Neuronal stem cell (in vitro differentiated cells): ENCODE results near the gene SNAPC2.
A peak's percentile ranks its signal among the peaks of the same experiment; 100 is the strongest.

Source experiments
- DNase-seq: peaks from one replicate; pipeline ENCODE4 v3.0.0-alpha.2; 2013; ENCODE audit warnings: low spot score
- H2AFZ ChIP-seq: one replicate; pipeline ENCODE4 v1.6.1; 2013; ENCODE audit warnings: mild to moderate bottlenecking, low read length, inconsistent platforms
- H2AK5ac ChIP-seq: 2 replicates; pipeline ENCODE4 v1.6.1; 2013; ENCODE audit warnings: low read depth, mild to moderate bottlenecking, inconsistent platforms, low read length, moderate library complexity, mixed read lengths
- H2BK120ac ChIP-seq: 2 replicates; pipeline ENCODE4 v1.6.1; 2013; ENCODE audit warnings: low read depth, mild to moderate bottlenecking, inconsistent platforms, low read length, moderate library complexity, mixed read lengths
- H2BK12ac ChIP-seq: one replicate; pipeline ENCODE4 v1.6.1; 2013; ENCODE audit warnings: low read length, inconsistent platforms
- H2BK15ac ChIP-seq: 2 replicates; pipeline ENCODE4 v1.6.1; 2013; ENCODE audit warnings: mild to moderate bottlenecking, low read length, inconsistent platforms, mixed read lengths
- H2BK5ac ChIP-seq: one replicate; pipeline ENCODE4 v1.6.1; 2013; ENCODE audit warnings: inconsistent platforms, mild to moderate bottlenecking, low read length, moderate library complexity
- H3K14ac ChIP-seq: one replicate; pipeline ENCODE4 v1.6.1; 2013; ENCODE audit warnings: low read length, inconsistent platforms
- H3K18ac ChIP-seq: 2 replicates; pipeline ENCODE4 v1.6.1; 2013; ENCODE audit warnings: low read length, inconsistent platforms
- H3K23ac ChIP-seq: 2 replicates; pipeline ENCODE4 v1.6.1; 2013; ENCODE audit warnings: low read depth, mild to moderate bottlenecking, mixed read lengths, low read length, inconsistent platforms; ENCODE audit not compliant: poor library complexity
- H3K27ac ChIP-seq: replicated peaks from 3 replicates; pipeline ENCODE4 v1.5.1; 2013; ENCODE audit warnings: low read length, inconsistent platforms
- H3K27me3 ChIP-seq, 3 experiments: 2 replicates each; pipeline ENCODE4 v1.6.1; 2013; ENCODE audit warnings: low read length in 3 of 3, mild to moderate bottlenecking in 2 of 3, inconsistent platforms in 1 of 3, low read depth in 1 of 3, mixed read lengths in 1 of 3, moderate library complexity in 1 of 3; ENCODE audit not compliant: control insufficient read depth in 3 of 3, insufficient read depth in 3 of 3
- H3K36me3 ChIP-seq, 2 donors: replicated peaks in 1 of 2; 2 replicates each; pipeline ENCODE4 v1.6.1; 2013; ENCODE audit warnings: low read length in 2 of 2; ENCODE audit not compliant: control insufficient read depth in 2 of 2, insufficient read depth in 2 of 2
- H3K4ac ChIP-seq: 2 replicates; pipeline ENCODE4 v1.6.1; 2013; ENCODE audit warnings: inconsistent platforms, mild to moderate bottlenecking, low read length, moderate library complexity
- H3K4me1 ChIP-seq, 2 donors: 1 replicate in 1 of 2; 2 replicates in 1 of 2; pipeline ENCODE4 v1.6.1; 2013; ENCODE audit warnings: low read length in 2 of 2, low read depth in 1 of 2; ENCODE audit not compliant: control insufficient read depth in 2 of 2, insufficient read depth in 1 of 2
- H3K4me2 ChIP-seq: one replicate; pipeline ENCODE4 v1.6.1; 2013; ENCODE audit warnings: mild to moderate bottlenecking, low read length, inconsistent platforms; ENCODE audit not compliant: insufficient read depth, poor library complexity, severe bottlenecking
- H3K4me3 ChIP-seq, 2 donors: 2 replicates each; pipeline ENCODE4 v1.5.1; 2013; ENCODE audit warnings: low read length in 2 of 2, mild to moderate bottlenecking in 2 of 2, inconsistent platforms in 1 of 2, moderate library complexity in 1 of 2
- H3K79me1 ChIP-seq: one replicate; pipeline ENCODE4 v1.6.1; 2013; ENCODE audit warnings: low read depth, mild to moderate bottlenecking, inconsistent platforms, low read length, moderate library complexity
- H3K9ac ChIP-seq: one replicate; pipeline ENCODE4 v1.6.1; 2013; ENCODE audit warnings: mild to moderate bottlenecking, low read depth, low read length, inconsistent platforms; ENCODE audit not compliant: poor library complexity
- H3K9me3 ChIP-seq, 2 donors: replicated peaks in 1 of 2; 2 replicates each; pipeline versions ENCODE3 to v1.6.1; 2013; ENCODE audit warnings: low read length in 2 of 2, mild to moderate bottlenecking in 2 of 2, inconsistent platforms in 1 of 2, low read depth in 1 of 2, mixed read lengths in 1 of 2, moderate library complexity in 1 of 2; ENCODE audit not compliant: control insufficient read depth in 2 of 2, insufficient read depth in 1 of 2
- H4K8ac ChIP-seq: one replicate; pipeline ENCODE4 v1.6.1; 2013; ENCODE audit warnings: low read depth, mild to moderate bottlenecking, inconsistent platforms, low read length, moderate library complexity
- H4K91ac ChIP-seq: one replicate; pipeline ENCODE4 v1.6.1; 2013; ENCODE audit warnings: low read length, low read depth, mild to moderate bottlenecking, inconsistent platforms; ENCODE audit not compliant: poor library complexity
- WGBS, 2 donors: extraction: QIAGEN DNeasy Blood & Tissue Kit; methylation state at CpG; one replicate each; pipeline ENCODE4 v1.1.7; 2013; ENCODE audit warnings: missing lambda C conversion rate in 2 of 2, mixed read lengths in 1 of 2; ENCODE audit not compliant: insufficient read length in 2 of 2, insufficient replicate concordance in 1 of 2; ENCODE audit errors: extremely low coverage in 2 of 2; 5-methylcytosine and 5-hydroxymethylcytosine counted together

The SNAPC2 gene

GRCh38 chr19:7907544-7907943 lies 12.6 kb upstream of the SNAPC2 start:
- no peak overlapping the region for H3K27ac ChIP-seq
- H3K9ac ChIP-seq = peak overlapping the region; percentile 72
- H3K36me3 ChIP-seq = peaks cover 23 to 48% of the 10 kb centered on the region in 2 donors

GRCh38 chr19:7908078-7908699 lies 11.9 kb upstream of the SNAPC2 start:
- no peaks in the 10 kb centered on the region for H3K27me3 ChIP-seq
- no peak overlapping the region for H3K4me2 ChIP-seq
- H2BK5ac ChIP-seq = no peak overlapping the region
- H3K27ac ChIP-seq = no peak overlapping the region
- peaks cover 7 to 11% of the 10 kb centered on the region in 2 donors for H3K4me1 ChIP-seq
- peak overlapping the region; percentile 43 for H3K23ac ChIP-seq
- H2BK12ac ChIP-seq = peak overlapping the region; percentile 41
- H2BK120ac ChIP-seq = peak overlapping the region; percentile 87
- H3K9ac ChIP-seq = no peak overlapping the region
- H4K91ac ChIP-seq = no peak overlapping the region
- no peak overlapping the region for H3K18ac ChIP-seq
- no peak overlapping the region for H3K4me3 ChIP-seq
- H3K14ac ChIP-seq = peak overlapping the region; percentile 9
- no peak overlapping the region for H2BK15ac ChIP-seq
- H4K8ac ChIP-seq = no peak overlapping the region
- DNase-seq = no peak
- H3K36me3 ChIP-seq = peaks cover 27 to 52% of the 10 kb centered on the region in 2 donors
- no peak overlapping the region for H3K4ac ChIP-seq
- no peaks in the 10 kb centered on the region for H3K9me3 ChIP-seq
- H2AK5ac ChIP-seq = no peak overlapping the region
- H3K79me1 ChIP-seq = peaks cover 27% of the 10 kb centered on the region
- no peak overlapping the region for H2AFZ ChIP-seq
- WGBS, 2 donors = no CpG with 5 or more reads among the region's 14 CpGs

More at GRCh38 chr19:7907544-7907943, 12.6 kb upstream of the SNAPC2 start:
- Histone ChIP-seq H4K91ac (peak overlapping the region; percentile 30), H3K27me3 (peaks cover 0 to 2% (median 0%) of the 10 kb centered on the region in 3 experiments), H3K4ac (no peak overlapping the region), H4K8ac (no peak overlapping the region), H3K4me1 (peaks cover 13% of the 10 kb centered on the region in 2 donors), H2BK120ac (no peak overlapping the region), H2BK12ac (peak overlapping the region; percentile 22), H3K9me3 (no peaks in the 10 kb centered on the region), H3K14ac (peak overlapping the region; percentile 21), H3K4me2 (no peak overlapping the region), H2AFZ (no peak overlapping the region), H2BK5ac (peak overlapping the region; percentile 53), H3K79me1 (peaks cover 27% of the 10 kb centered on the region), H3K18ac (no peak overlapping the region), H3K4me3 (no peak overlapping the region), H2AK5ac (no peak overlapping the region), H3K23ac (peak overlapping the region; percentile 99), H2BK15ac (no peak overlapping the region)
- WGBS, 2 donors = no CpG with 5 or more reads among the region's 11 CpGs
- no peak for DNase-seq

GRCh38 chr19:7908742-7909461 lies 11.2 kb upstream of the SNAPC2 start:
- Histone ChIP-seq H3K18ac (no peak overlapping the region), H3K4me2 (no peak overlapping the region), H3K27ac (no peak overlapping the region), H2BK15ac (no peak overlapping the region), H2BK12ac (no peak overlapping the region), H3K27me3 (no peaks in the 10 kb centered on the region), H3K36me3 (peaks cover 27 to 52% of the 10 kb centered on the region in 2 donors), H3K4me1 (peaks cover 7 to 11% of the 10 kb centered on the region in 2 donors), H3K9me3 (no peaks in the 10 kb centered on the region), H3K14ac (no peak overlapping the region), H2BK120ac (peak overlapping the region; percentile 87), H3K4me3 (no peak overlapping the region), H3K23ac (no peak overlapping the region), H3K9ac (peak overlapping the region; percentile 60), H3K4ac (no peak overlapping the region), H2AK5ac (no peak overlapping the region), H2AFZ (no peak overlapping the region), H4K8ac (peak overlapping the region; percentile 43), H4K91ac (no peak overlapping the region), H3K79me1 (peaks cover 27% of the 10 kb centered on the region), H2BK5ac (no peak overlapping the region)
- DNase-seq = no peak
- WGBS, 2 donors = no CpG with 5 or more reads among the region's 19 CpGs

GRCh38 chr19:7909471-7910067 lies 10.6 kb upstream of the SNAPC2 start:
- Histone ChIP-seq H3K18ac (no peak overlapping the region), H3K27ac (no peak overlapping the region), H2BK12ac (no peak overlapping the region), H2AK5ac (no peak overlapping the region), H3K14ac (no peak overlapping the region), H3K4me2 (no peak overlapping the region), H3K23ac (peak overlapping the region; percentile 65), H3K4me3 (no peak overlapping the region), H3K4me1 (peaks cover 4 to 8% of the 10 kb centered on the region in 2 donors), H2AFZ (no peak overlapping the region), H4K91ac (no peak overlapping the region), H2BK15ac (no peak overlapping the region), H3K9ac (no peak overlapping the region), H3K79me1 (peaks cover 22% of the 10 kb centered on the region), H3K27me3 (peaks cover 0 to 1% (median 0%) of the 10 kb centered on the region in 3 experiments), H4K8ac (no peak overlapping the region), H3K9me3 (no peaks in the 10 kb centered on the region), H3K36me3 (peaks cover 27 to 52% of the 10 kb centered on the region in 2 donors), H3K4ac (no peak overlapping the region), H2BK5ac (no peak overlapping the region), H2BK120ac (no peak overlapping the region)
- DNase-seq = no peak
- no CpG with 5 or more reads among the region's 21 CpGs for WGBS, 2 donors
